Peyer's patch (tissue), 4 donors: ENCODE data around the gene KRT24. TPM values are rescaled to one million over a fixed set of nuclear protein-coding genes. Genes with fewer than 3 reads are reported as not detected.
"Not testable (repeated sequence)": the region's sequence is repeated elsewhere in the genome, so short reads cannot be mapped to it uniquely, and the experiment has no call there.

ENCODE experiments used
- DNase-seq, 3 donors: peaks; one replicate each; pipeline ENCODE4 v3.0.0-alpha.2; 2017 to 2019
- H3K27ac ChIP-seq, 4 donors: fragments of 200-600 bp; sonication (generic); one replicate each; pipeline ENCODE4 v1.5.1; 2016 to 2019
- H3K27me3 ChIP-seq, 2 donors: fragments of 200-600 bp; sonication (generic); one replicate each; pipeline ENCODE4 v1.5.1; 2019
- H3K36me3 ChIP-seq, 3 donors: fragments of 200-600 bp; sonication (generic); one replicate each; pipeline ENCODE4 v1.5.1; 2016 to 2019
- H3K4me1 ChIP-seq, 4 donors: fragments of 200-600 bp; sonication (generic); one replicate each; pipeline ENCODE4 v1.5.1; 2016 to 2019
- H3K4me3 ChIP-seq, 4 donors: fragments of 200-600 bp; sonication (generic); 1 replicate in 3 of 4; 2 replicates in 1 of 4; pipeline ENCODE4 v1.5.1; 2016 to 2019; ENCODE audit warnings: mild to moderate bottlenecking in 1 of 4
- H3K9me3 ChIP-seq, 4 donors: fragments of 200-600 bp; sonication (generic); one replicate each; pipeline ENCODE4 v1.5.1; 2016 to 2019; ENCODE audit warnings: mild to moderate bottlenecking in 1 of 4
- CTCF ChIP-seq, 6 experiments: fragments of 450-650 bp in 4 of 6; fragments of 200-600 bp in 2 of 6; sonication (generic) in 1 of 6; IDR thresholded peaks; one replicate each; pipeline ENCODE4 v1.5.1; 2017 to 2019; ENCODE audit warnings: antibody characterized with exemption in 6 of 6, mild to moderate bottlenecking in 3 of 6, moderate library complexity in 1 of 6
- POLR2A ChIP-seq, 2 donors: fragments of 450-650 bp; IDR thresholded peaks; one replicate each; pipeline ENCODE4 v1.5.1; 2017; ENCODE audit warnings: antibody characterized with exemption in 2 of 2, mild to moderate bottlenecking in 2 of 2, moderate library complexity in 2 of 2
- total RNA-seq, 4 donors: library from RNA; depleted of rRNA; stranded (reverse); fragments of >200 nt; gene quantifications; one replicate each; pipeline ENCODE4 v1.1.0, GENCODE V29; 2016

The KRT24 gene
- total RNA-seq = 1 to 10 TPM in 2 of 4 donors, not detected in 2; 1.0 to 8.3 TPM

- Histone ChIP-seq H3K4me3 (no peak within 1 kb of the TSS), H3K27me3 (no peaks in the 10 kb centered on the region), H3K9me3 (no peaks in the 10 kb centered on the region), H3K36me3 (no peaks in the 10 kb centered on the region), H3K4me1 (no peaks in the 10 kb centered on the region), H3K27ac (no peak within 1 kb of the TSS)
- no peak for DNase-seq
- TF ChIP-seq POLR2A (IDR thresholded peaks at IDR 0.05) = no peak
- no peak for TF ChIP-seq CTCF (IDR thresholded peaks at IDR 0.05)
These were observed at the start of gene KRT24 for GRCh38 chr17:40703652-40704051. Gene KRT24, minus strand, starts transcription at chr17:40703752. Its CDS starts 59 bp downstream, at chr17:40703693.

GRCh38 chr17:40751065-40751464 is 47.5 kb upstream of the KRT24 start:
- no peak for DNase-seq
- no peak overlapping the region for H3K4me3 ChIP-seq
- no peaks in the 10 kb centered on the region for H3K27me3 ChIP-seq
- no peaks in the 10 kb centered on the region for H3K36me3 ChIP-seq
- TF ChIP-seq POLR2A (IDR thresholded peaks at IDR 0.05) = no peak
- TF ChIP-seq CTCF (IDR thresholded peaks at IDR 0.05) = no peak
- no peaks in the 10 kb centered on the region for H3K9me3 ChIP-seq
- no peaks in the 10 kb centered on the region for H3K4me1 ChIP-seq
- no peak overlapping the region for H3K27ac ChIP-seq

GRCh38 chr17:40750391-40750790 is 46.8 kb upstream of the KRT24 start:
- Histone ChIP-seq H3K9me3 (no peaks in the 10 kb centered on the region), H3K36me3 (no peaks in the 10 kb centered on the region), H3K4me1 (no peaks in the 10 kb centered on the region), H3K27ac (no peak overlapping the region), H3K4me3 (no peak overlapping the region), H3K27me3 (no peaks in the 10 kb centered on the region)
- no peak for DNase-seq
- TF ChIP-seq POLR2A (IDR thresholded peaks at IDR 0.05) (no peak), CTCF (IDR thresholded peaks at IDR 0.05) (no peak)

- H3K27me3 ChIP-seq, H3K4me1 ChIP-seq, DNase-seq, H3K9me3 ChIP-seq, H3K36me3 ChIP-seq, H3K4me3 ChIP-seq, H3K27ac ChIP-seq: not testable (repeated sequence)
These were observed 45.1 kb upstream of the KRT24 start for GRCh38 chr17:40748666-40749065.

- H3K4me1 ChIP-seq = no peaks in the 10 kb centered on the region
- no peak overlapping the region for H3K4me3 ChIP-seq
- peaks cover 0 to 3% (median 0%) of the 10 kb centered on the region in 4 donors for H3K9me3 ChIP-seq
- TF ChIP-seq CTCF (IDR thresholded peaks at IDR 0.05) = no peak
- TF ChIP-seq POLR2A (IDR thresholded peaks at IDR 0.05) = no peak
- DNase-seq = no peak
- no peaks in the 10 kb centered on the region for H3K27me3 ChIP-seq
- no peaks in the 10 kb centered on the region for H3K36me3 ChIP-seq
- H3K27ac ChIP-seq = no peak overlapping the region
These were observed 35.0 kb upstream of the KRT24 start for GRCh38 chr17:40738553-40738952.

- no peak overlapping the region for H3K27ac ChIP-seq
- TF ChIP-seq POLR2A (IDR thresholded peaks at IDR 0.05) = no peak
- TF ChIP-seq CTCF (IDR thresholded peaks at IDR 0.05) = no peak
- H3K27me3 ChIP-seq = no peaks in the 10 kb centered on the region
- DNase-seq = no peak
- H3K4me1 ChIP-seq = no peaks in the 10 kb centered on the region
- no peak overlapping the region for H3K4me3 ChIP-seq
- no peaks in the 10 kb centered on the region for H3K9me3 ChIP-seq
- no peaks in the 10 kb centered on the region for H3K36me3 ChIP-seq
These were observed 31.5 kb upstream of the KRT24 start for GRCh38 chr17:40735016-40735415.
